Epithelial cell of proximal tubule (primary cell): ENCODE results near the gene GPR183. TPM values are rescaled to one million over a fixed set of nuclear protein-coding genes. Genes with fewer than 3 reads are reported as not detected.

Source experiments
- DNase-seq: peaks from one replicate; pipeline ENCODE4 v3.0.0-alpha.2; 2011; ENCODE audit warnings: low read depth
- H3K4me3 ChIP-seq: 2 replicates; pipeline ENCODE4 v1.5.1; 2011; ENCODE audit warnings: low read depth, mild to moderate bottlenecking, low read length
- CTCF ChIP-seq: conservative IDR thresholded peaks from 2 replicates; pipeline ENCODE4 v1.5.1; 2012; ENCODE audit warnings: low read depth, mild to moderate bottlenecking, low read length
- total RNA-seq: library from RNA; depleted of rRNA; stranded (reverse); fragments of >200 nt; gene quantifications from 2 replicates; pipeline ENCODE4 v1.2.3, GENCODE V29; 2015

The GPR183 gene
- total RNA-seq, 1 donor from 2014 or later, result 0.17 TPM

GRCh38 chr13:99301913-99302636 lies 5.1 kb downstream of the GPR183 start:
- DNase-seq, result no peak
- H3K4me3 ChIP-seq, result no peak overlapping the region
- TF ChIP-seq CTCF, result no peak

- no peak for DNase-seq
- TF ChIP-seq CTCF, result no peak
- no peak overlapping the region for H3K4me3 ChIP-seq
These were observed 6.0 kb downstream of the GPR183 start for GRCh38 chr13:99301056-99301838.

- no peak for TF ChIP-seq CTCF
- DNase-seq, result no peak
- no peak overlapping the region for H3K4me3 ChIP-seq
These were observed 7.3 kb downstream of the GPR183 start for GRCh38 chr13:99299920-99300341.

- no peak for DNase-seq
- H3K4me3 ChIP-seq, result no peak overlapping the region
- TF ChIP-seq CTCF, result no peak
These were observed 7.8 kb downstream of the GPR183 start for GRCh38 chr13:99299256-99299919.

- DNase-seq, result no peak
- TF ChIP-seq CTCF, result no peak
- H3K4me3 ChIP-seq, result no peak overlapping the region
These were observed 9.1 kb downstream of the GPR183 start for GRCh38 chr13:99298056-99298455.

GRCh38 chr13:99297331-99297730 lies 9.9 kb downstream of the GPR183 start:
- no peak overlapping the region for H3K4me3 ChIP-seq
- no peak for DNase-seq
- no peak for TF ChIP-seq CTCF
